Measurements from ENCODE around the gene MRPS12.

MRPS12 gene

DNA sequence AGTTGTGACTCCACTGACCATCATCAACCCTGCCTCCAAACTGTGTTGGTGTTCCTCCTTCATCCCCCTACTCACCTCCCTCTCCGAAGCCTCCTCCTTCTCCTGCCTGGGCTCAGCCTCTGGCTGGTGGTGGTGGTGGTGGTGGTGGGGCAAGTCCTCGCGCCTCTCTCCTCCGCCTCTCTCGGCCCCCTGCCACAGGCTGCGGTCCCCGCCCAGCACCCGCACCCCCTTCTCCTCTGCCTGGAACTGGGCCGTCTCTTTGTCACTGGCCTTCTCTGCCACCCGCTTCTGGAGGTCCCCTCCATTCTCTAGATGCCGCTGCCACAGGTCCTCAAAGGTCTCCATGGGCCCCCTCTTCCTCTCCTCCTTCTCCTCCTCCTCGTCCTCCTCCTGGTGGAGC is 20.3 kb upstream of the MRPS12 start:
- no peak for FAIRE-seq

DNA sequence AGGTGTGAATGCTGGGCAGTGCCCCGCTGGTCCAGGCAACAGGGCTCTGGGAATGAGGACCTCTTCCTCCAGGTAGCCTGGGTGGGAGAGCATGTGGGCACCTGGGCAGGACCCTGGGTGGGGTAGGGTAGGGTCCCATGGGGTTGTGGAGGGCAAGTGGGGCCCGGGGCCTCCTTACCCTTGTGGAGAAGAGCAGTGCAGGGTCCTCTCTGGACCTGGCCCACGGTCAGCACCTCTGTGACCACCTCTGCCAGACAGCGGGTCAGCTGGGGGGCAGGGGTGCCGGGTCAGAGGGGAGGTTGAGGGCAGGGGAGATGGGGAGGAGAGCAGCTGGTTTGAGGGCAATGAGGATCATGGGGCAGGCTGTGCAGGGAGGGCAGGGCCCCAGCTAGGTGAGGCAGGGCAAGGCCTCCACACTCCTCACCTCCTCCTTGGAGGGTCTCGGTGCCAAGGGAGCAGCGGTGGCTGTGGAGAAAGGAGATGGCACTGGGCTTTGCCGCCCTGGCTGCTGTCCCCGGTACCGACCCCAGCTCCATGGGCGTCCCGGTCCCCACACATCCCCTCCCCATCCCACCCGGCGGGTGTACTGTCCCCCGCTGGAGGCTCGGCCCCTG is 19.2 kb upstream of the MRPS12 start:
- DNase-seq (ENCODE audit: low spot score) (no peak), FAIRE-seq (no peak)

More for the DNA sequence above, 20.3 kb upstream of the MRPS12 start:
- DNase-seq (ENCODE audit: low spot score): no peak

GRCh38 chr19:38912600-38913514 is 17.9 kb upstream of the MRPS12 start:
- FAIRE-seq (no peak), DNase-seq (ENCODE audit: low spot score) (no peak)

GRCh38 chr19:38913958-38914357 is 16.8 kb upstream of the MRPS12 start:
- no peak for FAIRE-seq
- no peak for DNase-seq (ENCODE audit: low spot score)

GRCh38 chr19:38915329-38916321 is 15.1 kb upstream of the MRPS12 start:
- FAIRE-seq (no peak), DNase-seq (ENCODE audit: low spot score) (no peak)

- FAIRE-seq (no peak), DNase-seq (ENCODE audit: low spot score) (no peak)
Observed at GRCh38 chr19:38917516-38917915, 13.2 kb upstream of the MRPS12 start.

DNA sequence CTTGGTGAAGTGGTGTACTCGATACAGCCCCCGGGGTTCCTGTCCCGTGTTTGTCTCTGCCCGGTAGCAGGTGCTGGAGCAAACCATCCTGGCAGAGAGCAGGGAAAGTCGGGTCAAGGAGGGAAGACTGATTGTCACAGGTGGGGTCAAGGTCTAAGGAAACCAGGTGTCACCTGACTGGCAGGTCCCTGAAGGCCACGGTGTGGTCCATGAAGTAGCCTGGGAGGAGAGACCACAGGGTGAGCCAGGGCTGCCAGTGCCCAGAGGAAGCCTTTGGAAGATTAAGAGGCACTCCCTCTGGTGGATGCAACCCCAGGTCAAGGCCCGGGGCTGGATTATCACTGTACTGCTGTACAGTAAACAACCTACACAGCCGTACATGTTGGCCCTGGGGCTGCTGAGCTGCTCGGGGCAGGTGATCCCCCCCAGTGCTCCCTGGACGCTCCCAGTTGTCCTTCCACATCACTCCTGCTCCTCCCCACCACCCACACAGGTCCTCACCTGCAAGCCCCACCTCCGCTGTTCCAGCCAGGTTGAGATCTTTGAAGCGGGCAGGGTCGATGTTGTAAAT is 12.7 kb upstream of the MRPS12 start:
- no peak for FAIRE-seq
- peak; percentile 4 for DNase-seq (ENCODE audit: low spot score)

DNA sequence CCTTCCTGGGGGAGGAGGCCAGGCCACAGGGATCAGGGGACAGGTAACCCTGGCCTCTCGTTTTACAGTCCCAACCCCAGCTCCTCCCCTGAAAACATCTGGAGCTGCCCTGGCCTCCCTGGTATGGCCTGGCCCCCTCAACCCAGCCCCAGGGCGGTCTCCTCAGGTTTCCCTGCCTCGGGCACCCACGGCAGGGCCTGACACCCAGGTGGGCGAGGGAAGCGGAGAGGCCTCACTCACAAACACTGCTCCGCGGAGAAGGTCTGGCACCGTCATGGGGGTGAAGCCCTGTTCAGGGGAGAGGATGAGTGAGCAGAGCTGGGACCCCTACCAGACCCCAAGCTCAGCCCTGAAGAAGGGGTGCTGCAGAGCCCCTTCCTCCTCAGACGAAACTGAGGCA is 12.2 kb upstream of the MRPS12 start:
- FAIRE-seq (no peak), DNase-seq (ENCODE audit: low spot score) (no peak)

GRCh38 chr19:38919837-38920601 is 10.7 kb upstream of the MRPS12 start:
- no peak for DNase-seq (ENCODE audit: low spot score)

DNA sequence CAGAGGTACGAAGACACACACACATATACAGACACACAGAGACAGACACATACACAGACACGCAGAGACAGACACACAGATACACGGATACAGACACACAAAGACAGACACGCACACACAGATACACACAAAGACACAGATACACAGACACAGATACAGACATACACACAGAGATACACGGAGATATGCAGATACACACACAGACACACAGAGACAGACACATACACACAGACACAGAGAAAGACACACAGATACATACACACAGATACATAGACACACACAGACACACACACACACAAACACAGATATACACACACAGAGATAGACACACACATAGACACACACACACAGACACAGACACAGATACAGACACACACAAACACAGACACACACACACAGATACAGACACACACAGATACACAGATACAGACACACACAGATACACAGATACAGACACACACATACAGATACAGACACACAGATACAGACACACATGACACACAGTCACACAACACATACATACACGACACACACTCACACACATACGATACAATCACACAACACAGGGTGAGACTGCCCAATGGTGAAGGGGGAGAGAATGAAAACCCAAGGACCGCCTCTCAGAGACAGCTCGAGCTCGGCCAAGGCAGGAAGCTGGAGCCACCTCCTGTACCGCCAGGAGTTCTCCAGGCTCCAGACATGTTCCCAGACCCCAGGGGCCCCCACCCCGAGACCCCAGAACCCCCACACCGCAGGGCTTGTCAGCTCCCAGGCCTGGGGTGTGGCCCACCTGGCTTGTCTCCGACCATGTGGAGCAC is 9.9 kb upstream of the MRPS12 start:
- DNase-seq (ENCODE audit: low spot score) (no peak), FAIRE-seq (no peak)

More at GRCh38 chr19:38919837-38920601, 10.7 kb upstream of the MRPS12 start:
- FAIRE-seq: no peak

GRCh38 chr19:38921420-38922274 is 9.1 kb upstream of the MRPS12 start:
- no peak for DNase-seq (ENCODE audit: low spot score)
- no peak for FAIRE-seq

- DNase-seq (ENCODE audit: low spot score): no peak
- FAIRE-seq: no peak
Observed at GRCh38 chr19:38922482-38922881, 8.3 kb upstream of the MRPS12 start.

DNA sequence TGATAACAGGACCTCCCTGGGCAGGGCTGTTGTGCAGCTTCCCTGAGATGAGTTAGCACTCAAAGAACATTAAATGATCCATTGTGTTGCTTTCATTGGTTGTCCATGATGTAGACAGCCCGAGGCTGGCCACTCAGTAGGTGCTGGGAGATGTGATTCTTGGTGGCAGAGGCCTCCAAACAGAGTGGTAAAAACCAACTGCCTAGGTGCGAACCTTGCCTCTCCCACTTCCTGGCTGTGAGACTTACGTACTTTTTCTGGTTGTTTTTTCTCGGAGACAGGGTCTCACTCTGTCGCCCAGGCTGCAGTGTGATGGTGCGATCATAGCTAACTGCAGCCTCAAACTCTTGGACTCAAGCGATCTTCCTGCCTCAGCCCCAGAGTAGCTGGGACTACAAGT is 6.4 kb upstream of the MRPS12 start:
- no peak for DNase-seq (ENCODE audit: low spot score)
- no peak for FAIRE-seq

DNA sequence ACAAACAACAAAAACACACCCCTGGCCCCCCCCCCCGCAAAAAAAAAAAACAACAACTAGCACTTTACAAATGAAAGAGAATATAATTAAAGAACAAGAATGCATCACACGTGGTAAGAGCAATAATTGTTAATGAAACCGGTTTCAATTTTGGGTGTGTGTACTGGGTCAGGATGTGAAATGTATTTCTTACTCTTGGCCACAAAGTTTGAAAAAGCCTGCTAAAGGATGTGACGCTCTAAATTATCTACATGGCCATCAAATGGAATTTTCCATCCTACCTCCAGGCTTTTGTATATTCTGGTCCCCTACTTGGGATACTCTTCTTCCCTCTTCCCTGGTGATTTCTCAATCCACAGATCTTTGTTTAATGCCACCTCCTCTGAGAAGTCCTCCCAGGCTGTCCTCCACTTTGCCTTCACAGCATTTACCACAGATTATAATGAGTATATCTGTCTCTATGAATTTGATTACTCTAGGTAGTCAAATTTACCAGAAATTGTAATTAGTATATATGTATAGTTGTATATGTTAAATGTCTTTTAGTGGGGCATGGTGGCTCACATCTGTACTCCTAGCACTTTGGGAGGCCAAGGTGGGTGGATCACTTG is 2.2 kb upstream of the MRPS12 start:
- FAIRE-seq (no peak), DNase-seq (ENCODE audit: low spot score) (no peak)

GRCh38 chr19:38929929-38930775 is 592 bp upstream of the MRPS12 start, which contains the start of gene SARS2:
Gene SARS2, minus strand, starts transcription at chr19:38930763. Its CDS starts 27 bp downstream, at chr19:38930736.
- FAIRE-seq (peak; percentile 2), DNase-seq (ENCODE audit: low spot score) (peak; percentile 86)

DNA sequence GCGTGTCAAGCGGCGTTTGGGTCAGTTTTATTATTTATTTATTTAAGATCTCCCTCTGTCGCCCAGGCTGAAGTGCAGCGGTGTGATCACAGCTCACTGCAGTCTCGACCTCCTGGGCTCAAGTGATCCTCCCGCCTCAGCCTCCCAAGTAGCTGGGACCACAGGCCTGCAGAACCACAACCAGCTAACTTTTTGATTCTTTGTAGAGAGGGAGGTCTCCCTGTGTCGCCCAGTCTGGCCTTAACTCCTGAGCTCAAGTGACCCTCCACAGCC is 713 bp downstream of the MRPS12 start:
- DNase-seq (ENCODE audit: low spot score) (no peak), FAIRE-seq (no peak)

DNA sequence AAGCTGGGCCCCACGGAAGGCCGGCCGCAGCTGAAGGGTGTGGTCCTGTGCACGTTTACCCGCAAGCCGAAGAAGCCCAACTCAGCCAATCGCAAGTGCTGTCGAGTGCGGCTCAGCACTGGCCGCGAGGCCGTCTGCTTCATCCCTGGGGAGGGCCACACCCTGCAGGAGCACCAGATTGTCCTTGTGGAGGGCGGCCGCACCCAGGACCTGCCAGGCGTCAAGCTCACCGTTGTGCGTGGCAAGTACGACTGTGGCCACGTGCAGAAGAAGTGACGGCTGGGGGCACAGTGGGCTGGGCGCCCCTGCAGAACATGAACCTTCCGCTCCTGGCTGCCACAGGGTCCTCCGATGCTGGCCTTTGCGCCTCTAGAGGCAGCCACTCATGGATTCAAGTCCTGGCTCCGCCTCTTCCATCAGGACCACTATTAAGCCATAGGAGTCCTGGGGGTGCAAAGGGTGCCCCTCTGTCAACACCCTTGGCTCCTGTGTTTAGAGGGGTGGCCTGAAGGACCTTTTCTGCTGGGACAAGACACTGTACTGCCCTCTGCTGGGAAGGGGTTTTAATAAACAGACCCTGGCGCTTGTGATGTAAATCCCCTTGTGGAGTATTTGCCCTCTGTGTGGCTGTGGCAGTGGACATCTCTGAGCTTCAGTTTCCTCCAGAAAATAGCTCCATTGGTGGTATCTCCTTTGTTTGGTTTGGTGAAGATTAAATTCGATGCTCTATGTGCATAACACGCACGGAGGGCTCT is 1.9 kb downstream of the MRPS12 start:
- FAIRE-seq: no peak

More for the DNA sequence above, 1.9 kb downstream of the MRPS12 start:
- DNase-seq (ENCODE audit: low spot score): no peak
